ENCODE data around the gene SPATA1. TPM values are rescaled to one million over a fixed set of nuclear protein-coding genes. Genes with fewer than 3 reads are reported as not detected.
"Not testable (repeated sequence)": the region's sequence is repeated elsewhere in the genome, so short reads cannot be mapped to it uniquely, and the experiment has no call there.

The SPATA1 gene
- total RNA-seq, 1 experiment from 2014 or later = 1.8 TPM

DNA sequence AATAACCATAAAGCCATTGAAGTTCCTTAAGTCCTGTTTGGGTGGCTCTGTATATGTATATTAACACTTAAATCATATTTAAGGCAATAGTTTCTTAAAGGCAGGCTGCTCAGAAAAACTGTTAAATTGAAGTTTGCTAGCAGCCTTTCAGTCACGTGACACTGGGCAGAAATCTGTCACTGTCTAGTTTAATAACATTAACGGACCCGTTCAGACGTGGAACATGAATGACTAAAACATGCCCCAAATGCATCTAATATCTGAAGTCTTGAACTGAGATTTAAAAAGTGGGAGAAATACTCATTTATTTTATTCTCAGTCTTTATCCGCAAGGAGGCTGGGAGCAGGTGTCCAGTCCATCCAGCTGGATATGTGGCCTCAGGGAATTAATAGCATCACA, 3.3 kb upstream of the SPATA1 start:
- no peak overlapping the region for H3K4me3 ChIP-seq (ENCODE audit: insufficient read depth, low read depth, low read length)
- no peaks in the 10 kb centered on the region; the same call in none of the 2 replicates for H3K36me3 ChIP-seq (replicated peaks; ENCODE audit: control insufficient read depth, insufficient read depth, low read length)

DNA sequence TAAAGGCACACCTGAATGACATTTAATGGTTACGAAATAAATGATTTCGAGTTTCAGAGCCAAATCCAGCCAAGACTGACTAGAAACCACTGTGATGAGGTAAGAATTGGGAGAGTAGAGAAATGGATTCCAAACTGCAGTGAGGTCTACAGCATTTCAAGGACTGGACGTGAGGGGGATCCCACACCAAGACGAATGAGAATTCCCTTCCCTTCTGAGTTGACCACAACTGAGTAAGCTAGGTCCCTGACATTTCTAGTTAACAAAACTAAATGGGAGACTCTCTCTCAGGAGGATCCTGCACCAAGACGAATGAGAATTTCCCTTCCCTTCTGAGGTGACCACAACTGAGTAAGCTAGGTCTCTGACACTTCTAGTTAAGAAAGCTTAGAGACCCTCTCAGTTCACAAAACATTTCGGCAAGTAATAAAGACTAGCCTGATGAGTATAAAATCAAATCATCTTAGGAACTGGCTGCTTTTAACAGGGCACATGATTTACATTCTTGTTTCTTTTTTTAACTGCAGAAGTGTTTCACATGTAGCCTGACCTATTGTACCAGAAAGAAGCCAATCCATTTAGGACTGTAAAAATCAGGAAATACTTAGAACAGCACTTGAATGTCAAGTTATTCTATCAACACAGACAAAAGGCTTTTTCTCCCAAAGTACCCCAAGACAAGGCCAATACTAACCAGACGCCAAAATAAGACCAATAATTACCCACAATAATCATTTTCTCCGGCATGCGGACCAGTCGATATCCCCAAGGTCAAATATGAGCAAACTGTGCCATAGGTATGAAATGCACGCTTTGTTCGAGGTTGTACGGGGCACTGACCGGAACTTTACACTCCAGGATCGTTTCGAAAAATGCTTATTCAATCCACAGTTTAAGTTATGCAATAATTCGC, 1.4 kb upstream of the SPATA1 start:
- Histone ChIP-seq H3K4me3 (ENCODE audit: insufficient read depth, low read depth, low read length) (peak overlapping the region; percentile 94), H3K36me3 (replicated peaks; ENCODE audit: control insufficient read depth, insufficient read depth, low read length) (no peaks in the 10 kb centered on the region), H3K27me3 (ENCODE audit: control insufficient read depth, insufficient read depth, low read length) (no peaks in the 10 kb centered on the region; the same call in 1 of the 2 replicates)
- DNase-seq = no peak

More for the DNA sequence above, 3.3 kb upstream of the SPATA1 start:
- no peaks in the 10 kb centered on the region; the same call in 1 of the 2 replicates for H3K27me3 ChIP-seq (ENCODE audit: control insufficient read depth, insufficient read depth, low read length)
- no peak for DNase-seq

DNA sequence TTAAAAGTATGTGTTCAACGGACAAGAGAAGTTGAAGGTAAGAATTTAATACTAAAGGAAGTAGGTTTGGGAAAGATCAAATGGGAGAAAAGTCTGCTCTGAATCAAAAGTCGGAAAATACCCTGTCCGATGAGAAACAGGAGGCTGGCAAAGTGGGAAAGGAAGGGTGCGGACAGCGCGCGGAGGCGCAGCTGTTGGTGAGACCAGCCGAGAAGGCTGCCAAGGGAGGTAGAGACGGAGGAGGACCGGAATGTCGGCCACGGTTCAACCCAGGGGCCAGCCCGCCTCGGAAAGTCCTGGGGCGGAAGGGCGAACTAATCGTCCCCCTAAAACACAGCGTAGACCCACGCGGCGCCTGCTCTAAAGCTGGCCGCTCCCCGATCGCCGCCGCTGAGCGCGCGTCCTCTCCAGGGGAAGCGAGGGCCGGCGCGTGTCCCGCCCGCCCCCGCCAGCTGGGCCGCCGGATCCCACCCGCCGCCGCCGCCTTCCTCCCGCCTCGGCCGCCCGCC, 639 bp upstream of the SPATA1 start:
- Histone ChIP-seq H3K27me3 (ENCODE audit: control insufficient read depth, insufficient read depth, low read length) (no peaks in the 10 kb centered on the region; the same call in 1 of the 2 replicates), H3K4me3 (ENCODE audit: insufficient read depth, low read depth, low read length) (peak overlapping the region; percentile 94), H3K36me3 (replicated peaks; ENCODE audit: control insufficient read depth, insufficient read depth, low read length) (no peaks in the 10 kb centered on the region)
- DNase-seq = peak; percentile 86

DNA sequence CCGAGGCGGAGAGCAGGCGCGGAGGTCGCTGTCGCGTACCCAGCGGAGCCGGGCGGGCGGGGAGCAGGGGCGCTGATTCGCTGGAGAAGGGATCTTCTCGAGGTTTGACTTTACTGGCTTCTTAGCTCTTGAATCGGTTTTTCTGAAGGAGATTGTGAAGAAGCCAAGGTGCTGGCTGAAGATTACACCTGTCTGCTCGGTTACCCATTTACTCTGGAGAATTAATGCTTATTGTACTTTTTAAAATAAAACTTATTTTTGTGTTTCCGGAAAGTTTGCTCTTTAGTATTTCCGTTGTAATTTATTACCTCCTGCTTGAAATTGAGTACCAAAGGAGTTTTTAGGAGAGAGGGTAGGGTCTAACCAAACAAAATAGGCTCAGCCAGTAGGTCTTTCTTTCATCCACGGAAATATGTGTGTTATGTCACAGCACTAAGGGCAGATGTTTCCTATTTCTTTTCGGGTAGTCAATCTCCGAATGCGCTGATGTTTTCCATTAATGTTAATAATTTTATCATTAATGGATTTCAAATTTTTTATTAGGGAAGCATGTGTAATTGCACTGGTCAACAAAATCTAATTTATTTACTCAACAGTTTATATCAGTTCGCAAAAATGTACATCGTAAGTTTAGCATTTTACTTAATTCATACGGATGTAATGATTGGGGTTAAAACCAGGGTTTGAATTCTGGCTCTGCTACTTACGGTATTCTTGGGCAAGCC, 705 bp downstream of the SPATA1 start:
- Histone ChIP-seq H3K27me3 (ENCODE audit: control insufficient read depth, insufficient read depth, low read length) (no peaks in the 10 kb centered on the region; the same call in 1 of the 2 replicates), H3K36me3 (replicated peaks; ENCODE audit: control insufficient read depth, insufficient read depth, low read length) (no peaks in the 10 kb centered on the region), H3K4me3 (ENCODE audit: insufficient read depth, low read depth, low read length) (peak overlapping the region; percentile 94)
- peak; percentile 5 for DNase-seq

DNA sequence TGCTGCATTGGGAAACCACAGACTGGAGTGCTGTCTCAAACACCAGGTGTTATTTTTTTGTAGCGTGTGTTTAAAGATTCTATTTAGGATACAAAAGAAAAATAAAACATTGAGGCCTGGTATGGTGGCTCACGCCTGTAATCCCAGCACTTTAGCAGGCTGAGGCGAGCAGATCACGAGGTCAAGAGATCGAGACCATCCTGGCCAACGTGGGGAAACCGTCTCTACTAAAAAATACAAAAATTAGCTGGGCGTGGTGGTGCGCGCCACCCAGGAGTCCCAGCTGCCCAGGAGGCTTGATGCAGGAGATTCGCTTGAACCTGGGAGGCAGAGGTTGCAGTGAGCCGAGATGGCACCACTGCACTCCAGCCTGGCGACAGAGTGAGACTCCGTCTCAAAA, 1.7 kb downstream of the SPATA1 start:
- not testable (repeated sequence) for H3K4me3 ChIP-seq (ENCODE audit: insufficient read depth, low read depth, low read length); H3K27me3 ChIP-seq (ENCODE audit: control insufficient read depth, insufficient read depth, low read length); H3K36me3 ChIP-seq (replicated peaks; ENCODE audit: control insufficient read depth, insufficient read depth, low read length); DNase-seq

DNA sequence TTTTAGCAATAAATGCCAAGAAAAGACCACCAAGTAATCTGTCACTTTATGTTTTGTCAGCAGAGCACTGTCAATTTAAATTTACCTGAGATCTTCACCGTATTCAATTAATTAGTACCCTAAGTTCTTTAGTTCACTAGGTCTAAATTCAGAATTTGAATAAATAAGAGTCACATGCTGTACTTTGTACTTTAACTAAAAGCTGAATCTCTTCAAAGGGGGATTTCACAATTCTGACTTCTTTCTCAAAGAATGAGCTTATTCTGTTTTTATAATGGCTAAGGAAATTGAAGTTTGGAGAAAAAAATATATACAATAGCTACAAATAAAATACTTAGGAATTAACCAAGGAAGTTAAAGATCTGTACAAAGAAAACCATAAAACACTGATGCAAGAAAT, 2.3 kb downstream of the SPATA1 start:
- no peak for DNase-seq
- no peaks in the 10 kb centered on the region for H3K36me3 ChIP-seq (replicated peaks; ENCODE audit: control insufficient read depth, insufficient read depth, low read length)
- H3K4me3 ChIP-seq (ENCODE audit: insufficient read depth, low read depth, low read length) = no peak overlapping the region
- no peaks in the 10 kb centered on the region; the same call in 1 of the 2 replicates for H3K27me3 ChIP-seq (ENCODE audit: control insufficient read depth, insufficient read depth, low read length)

DNA sequence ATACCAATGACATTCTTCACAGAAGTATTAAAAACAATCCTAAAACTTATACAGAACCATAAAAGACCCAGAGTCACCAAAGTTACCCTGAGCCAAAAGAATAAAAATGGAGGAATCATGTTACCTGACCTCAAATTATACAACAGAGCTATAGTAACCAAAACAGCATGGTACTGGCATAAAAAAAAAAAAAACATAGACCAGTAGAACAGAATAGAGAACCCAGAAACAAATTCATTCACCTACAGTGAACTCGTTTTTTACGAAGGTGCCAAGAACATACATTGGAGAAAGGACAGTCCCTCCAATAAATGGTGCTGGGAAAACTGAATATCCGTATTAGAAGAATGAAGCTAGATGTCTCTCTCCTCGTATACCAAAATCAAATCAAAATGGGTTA, 2.8 kb downstream of the SPATA1 start:
- Histone ChIP-seq H3K27me3 (ENCODE audit: control insufficient read depth, insufficient read depth, low read length) (no peaks in the 10 kb centered on the region; the same call in 1 of the 2 replicates), H3K36me3 (replicated peaks; ENCODE audit: control insufficient read depth, insufficient read depth, low read length) (no peaks in the 10 kb centered on the region), H3K4me3 (ENCODE audit: insufficient read depth, low read depth, low read length) (no peak overlapping the region)
- DNase-seq = no peak

DNA sequence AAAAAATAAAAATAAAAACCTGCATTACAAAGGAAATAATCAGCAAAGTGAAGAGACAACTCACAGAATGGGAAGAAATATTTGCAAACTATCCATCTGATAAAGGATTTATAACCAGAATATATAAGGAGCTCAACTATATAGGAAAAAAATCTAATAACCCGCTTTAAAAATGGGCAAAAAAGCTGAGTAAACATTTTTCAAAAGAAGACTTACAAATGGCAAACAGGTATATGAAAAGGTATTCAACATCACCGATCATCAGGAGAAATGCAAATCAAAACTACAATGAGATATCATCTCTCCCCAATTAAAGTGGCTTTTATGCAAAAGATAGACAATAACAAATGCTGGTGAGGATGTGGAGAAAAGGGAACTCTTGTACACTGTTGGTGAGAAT, 4.0 kb downstream of the SPATA1 start:
- DNase-seq = no peak
- Histone ChIP-seq H3K36me3 (replicated peaks; ENCODE audit: control insufficient read depth, insufficient read depth, low read length) (no peaks in the 10 kb centered on the region), H3K4me3 (ENCODE audit: insufficient read depth, low read depth, low read length) (no peak overlapping the region)

DNA sequence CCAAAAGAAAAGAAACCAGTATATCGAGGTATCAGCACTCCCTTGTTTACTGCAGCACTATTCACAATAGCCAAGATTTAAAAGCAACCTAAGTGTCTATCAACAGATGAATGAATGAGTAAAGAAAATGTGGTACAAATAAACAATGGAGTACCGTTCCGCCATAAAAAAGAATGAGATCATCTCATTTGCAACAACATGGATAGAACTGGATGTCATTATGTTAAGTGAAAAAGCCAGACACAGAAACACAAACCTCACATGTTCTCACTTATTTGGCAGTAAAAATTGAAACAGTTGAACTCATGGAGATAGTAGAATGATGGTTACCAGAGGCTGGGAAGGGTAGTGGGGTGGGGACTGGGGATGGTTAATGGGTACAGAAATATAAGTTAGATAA, 4.5 kb downstream of the SPATA1 start:
- H3K4me3 ChIP-seq (ENCODE audit: insufficient read depth, low read depth, low read length) = no peak overlapping the region
- H3K27me3 ChIP-seq (ENCODE audit: control insufficient read depth, insufficient read depth, low read length) = no peaks in the 10 kb centered on the region
- no peak for DNase-seq
- no peaks in the 10 kb centered on the region for H3K36me3 ChIP-seq (replicated peaks; ENCODE audit: control insufficient read depth, insufficient read depth, low read length)

More for the DNA sequence above, 4.0 kb downstream of the SPATA1 start:
- no peaks in the 10 kb centered on the region; the same call in 1 of the 2 replicates for H3K27me3 ChIP-seq (ENCODE audit: control insufficient read depth, insufficient read depth, low read length)

DNA sequence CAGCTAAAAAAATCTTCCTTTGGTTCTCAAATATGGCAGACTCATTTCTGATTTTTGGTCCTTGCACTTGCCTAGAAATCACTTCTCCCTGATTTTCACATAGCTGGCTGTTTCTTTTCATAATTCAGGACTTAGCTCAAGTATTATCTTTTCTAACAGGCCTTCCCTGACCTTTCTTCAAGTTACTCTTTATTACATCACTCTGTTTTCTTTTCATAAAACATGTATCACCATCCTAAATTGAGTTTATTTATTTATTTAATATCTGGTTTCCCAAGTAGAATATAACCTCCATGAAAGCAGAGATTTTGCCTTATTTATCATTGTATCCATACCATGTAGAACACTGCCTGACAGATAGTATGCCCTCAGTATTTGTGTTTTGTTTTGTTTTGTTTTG, 18.4 kb downstream of the SPATA1 start:
- Histone ChIP-seq H3K4me3 (ENCODE audit: insufficient read depth, low read depth, low read length) (no peak overlapping the region), H3K36me3 (replicated peaks; ENCODE audit: control insufficient read depth, insufficient read depth, low read length) (no peaks in the 10 kb centered on the region), H3K27me3 (ENCODE audit: control insufficient read depth, insufficient read depth, low read length) (no peaks in the 10 kb centered on the region)
- DNase-seq = no peak

DNA sequence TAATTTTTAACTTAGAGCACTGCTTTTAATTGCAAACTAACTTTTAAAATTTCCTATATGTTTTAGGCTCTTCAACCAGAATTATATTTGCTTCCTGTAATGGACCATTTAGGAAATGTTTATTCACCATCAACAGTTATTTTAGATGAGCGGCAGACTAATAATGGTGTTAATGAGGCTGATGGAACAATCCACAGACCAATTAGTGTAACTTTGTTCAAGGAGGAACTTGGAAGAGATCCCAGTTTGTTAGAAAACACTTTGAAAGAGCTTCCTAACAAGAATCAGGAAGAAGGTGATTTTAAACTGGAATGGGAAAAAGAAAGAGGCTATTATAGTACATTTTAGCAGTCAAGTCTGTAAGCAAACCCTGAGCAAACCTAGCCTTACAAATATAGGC, 19.6 kb downstream of the SPATA1 start:
- Histone ChIP-seq H3K36me3 (replicated peaks; ENCODE audit: control insufficient read depth, insufficient read depth, low read length) (no peaks in the 10 kb centered on the region), H3K4me3 (ENCODE audit: insufficient read depth, low read depth, low read length) (no peak overlapping the region), H3K27me3 (ENCODE audit: control insufficient read depth, insufficient read depth, low read length) (no peaks in the 10 kb centered on the region)
- no peak for DNase-seq

DNA sequence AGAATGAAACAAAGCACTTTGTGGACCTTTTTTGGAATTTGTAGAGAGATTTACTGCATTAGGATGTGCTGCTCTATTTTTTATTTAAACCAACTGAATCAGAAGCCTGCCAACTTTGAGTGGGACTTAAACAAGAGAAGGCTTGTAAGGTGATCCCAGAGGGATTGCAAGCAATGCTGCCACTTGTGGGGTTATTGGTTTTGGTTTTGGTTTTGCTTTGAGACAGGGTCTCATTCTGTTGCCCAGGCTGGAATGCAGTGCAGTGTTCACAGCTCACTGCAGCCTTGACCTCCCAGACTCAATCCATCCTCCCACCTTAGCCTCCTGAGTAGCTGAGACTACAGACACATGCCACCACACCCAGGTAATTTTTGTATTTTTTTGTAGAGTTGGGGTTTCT, 32.4 kb downstream of the SPATA1 start:
- Histone ChIP-seq H3K27me3 (ENCODE audit: control insufficient read depth, insufficient read depth, low read length) (no peaks in the 10 kb centered on the region), H3K36me3 (replicated peaks; ENCODE audit: control insufficient read depth, insufficient read depth, low read length) (no peaks in the 10 kb centered on the region), H3K4me3 (ENCODE audit: insufficient read depth, low read depth, low read length) (no peak overlapping the region)
- no peak for DNase-seq

DNA sequence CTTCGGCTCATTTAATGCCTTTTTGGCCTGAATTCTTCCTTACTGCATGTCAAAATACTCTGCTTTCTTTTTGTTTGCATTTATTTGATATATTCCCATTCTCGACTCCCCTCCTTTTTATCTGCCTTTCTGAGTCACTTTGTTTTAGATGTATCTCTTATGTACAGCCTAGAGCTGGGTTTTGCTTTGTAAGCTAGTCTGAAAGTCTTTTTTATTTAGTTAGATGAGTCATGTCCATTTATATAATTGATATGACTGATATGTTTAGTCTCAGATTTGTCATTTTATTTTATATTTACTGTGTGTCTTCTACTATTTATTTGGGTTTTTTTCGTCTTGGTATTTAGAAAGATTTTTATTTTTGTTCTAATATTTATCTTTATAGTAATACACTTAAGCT, 33.8 kb downstream of the SPATA1 start:
- Histone ChIP-seq H3K36me3 (replicated peaks; ENCODE audit: control insufficient read depth, insufficient read depth, low read length) (no peaks in the 10 kb centered on the region), H3K27me3 (ENCODE audit: control insufficient read depth, insufficient read depth, low read length) (no peaks in the 10 kb centered on the region), H3K4me3 (ENCODE audit: insufficient read depth, low read depth, low read length) (no peak overlapping the region)
- no peak for DNase-seq

DNA sequence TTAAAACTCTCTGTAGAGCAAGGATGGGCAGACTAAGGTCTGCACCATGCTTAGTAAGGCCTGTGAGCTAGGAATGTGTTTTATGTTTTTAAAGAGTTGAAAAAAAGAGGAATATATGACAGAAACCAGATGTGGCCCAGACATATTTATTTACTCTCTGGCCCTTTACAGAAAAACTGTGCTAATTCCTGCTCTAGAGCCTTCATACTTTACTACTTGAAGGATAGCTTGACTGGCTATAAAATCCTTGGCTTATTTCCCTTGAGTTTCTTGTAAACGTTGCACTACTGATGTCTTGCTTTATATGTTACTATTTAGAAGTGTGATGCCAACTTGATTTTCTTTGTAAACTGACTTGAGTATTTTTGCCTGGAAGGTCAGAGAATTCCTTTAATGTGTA, 34.6 kb downstream of the SPATA1 start:
- DNase-seq = no peak
- H3K27me3 ChIP-seq (ENCODE audit: control insufficient read depth, insufficient read depth, low read length) = no peaks in the 10 kb centered on the region
- H3K4me3 ChIP-seq (ENCODE audit: insufficient read depth, low read depth, low read length) = no peak overlapping the region
- no peaks in the 10 kb centered on the region for H3K36me3 ChIP-seq (replicated peaks; ENCODE audit: control insufficient read depth, insufficient read depth, low read length)

DNA sequence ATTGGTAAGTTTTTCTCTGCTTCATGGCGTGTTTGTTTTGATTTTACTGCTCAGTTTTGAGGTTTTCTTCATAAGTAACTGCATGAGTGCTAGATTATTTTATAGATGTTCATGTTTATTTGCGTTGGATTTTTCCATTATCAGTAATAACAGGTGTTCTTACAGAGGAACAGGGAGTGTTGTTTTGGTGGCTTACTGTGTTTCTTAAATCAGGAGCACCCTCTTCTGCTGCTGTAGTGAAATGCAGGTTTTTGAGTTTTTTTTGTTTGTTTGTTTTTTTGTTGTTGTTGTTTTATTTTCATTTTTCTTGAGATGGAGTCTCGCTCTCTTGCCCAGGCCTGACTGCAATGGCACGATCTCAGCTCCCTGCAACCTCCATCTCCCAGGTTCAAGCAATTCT, 35.5 kb downstream of the SPATA1 start:
- DNase-seq = no peak
- Histone ChIP-seq H3K36me3 (replicated peaks; ENCODE audit: control insufficient read depth, insufficient read depth, low read length) (no peaks in the 10 kb centered on the region), H3K4me3 (ENCODE audit: insufficient read depth, low read depth, low read length) (no peak overlapping the region), H3K27me3 (ENCODE audit: control insufficient read depth, insufficient read depth, low read length) (no peaks in the 10 kb centered on the region)

Data from H7 (cell line).